HL-60 (cell line): Measurements from ENCODE around the gene ELOVL2.

Source experiments
- DNase-seq, 2 experiments: peaks; one replicate each; pipeline ENCODE4 v3.0.0-alpha.2; 2010 to 2020; ENCODE audit warnings: low read depth in 1 of 2, low spot score in 1 of 2
- H3K27ac ChIP-seq: fragments of 250-450 bp; sonication (Bioruptor Pico); replicated peaks from 2 replicates; pipeline ENCODE4 v1.5.1; 2020; ENCODE audit warnings: mild to moderate bottlenecking, moderate library complexity
- H3K27me3 ChIP-seq: fragments of 250-450 bp; sonication (Bioruptor Pico); 2 replicates; pipeline ENCODE4 v1.5.1; 2021; ENCODE audit warnings: mild to moderate bottlenecking, moderate library complexity; ENCODE audit not compliant: insufficient read depth, poor library complexity, severe bottlenecking
- H3K4me3 ChIP-seq: replicated peaks from 2 replicates; pipeline ENCODE4 v1.5.1; 2011; ENCODE audit warnings: mild to moderate bottlenecking, control low read depth, low read length; ENCODE audit not compliant: insufficient read depth
- CTCF ChIP-seq: IDR thresholded peaks from one replicate; pipeline ENCODE4 v1.5.1; 2011; ENCODE audit warnings: low read length, control low read depth, inconsistent platforms; ENCODE audit not compliant: insufficient read depth
- GABPA ChIP-seq: IDR thresholded peaks from 2 replicates; pipeline ENCODE4 v1.6.1; 2012; ENCODE audit warnings: low read depth
- POLR2AphosphoS5 ChIP-seq: IDR thresholded peaks from 2 replicates; pipeline ENCODE4 v1.6.1; 2012; ENCODE audit warnings: low read depth
- REST ChIP-seq: IDR thresholded peaks from 2 replicates; pipeline ENCODE4 v1.6.1; 2012; ENCODE audit warnings: low read depth; ENCODE audit not compliant: insufficient replicate concordance
- SPI1 ChIP-seq: IDR thresholded peaks from 2 replicates; pipeline ENCODE4 v1.6.1; 2012; ENCODE audit warnings: low read depth, mild to moderate bottlenecking, borderline replicate concordance

Gene ELOVL2

GRCh38 chr6:11015102-11015501, 29.0 kb downstream of the ELOVL2 start:
- Histone ChIP-seq H3K27ac (no peak overlapping the region), H3K27me3 (peaks cover 2% of the 10 kb centered on the region), H3K4me3 (no peak overlapping the region)
- TF ChIP-seq SPI1, result no peak
- DNase-seq, result no peak

- H3K27ac ChIP-seq, result no peak overlapping the region
- TF ChIP-seq CTCF (no peak), GABPA (no peak), POLR2AphosphoS5 (no peak), REST (no peak), SPI1 (no peak)
- no peak overlapping the region for H3K4me3 ChIP-seq
- DNase-seq, result no peak
- peaks cover 2% of the 10 kb centered on the region for H3K27me3 ChIP-seq
Observed at GRCh38 chr6:11013721-11014070, 30.4 kb downstream of the ELOVL2 start.

GRCh38 chr6:11012976-11013720, 31.0 kb downstream of the ELOVL2 start:
- no peak for TF ChIP-seq SPI1
- TF ChIP-seq REST, result no peak
- no peak for TF ChIP-seq POLR2AphosphoS5
- no peak for TF ChIP-seq CTCF
- no peak for TF ChIP-seq GABPA
- no peak for DNase-seq
- Histone ChIP-seq H3K27ac (no peak overlapping the region), H3K4me3 (no peak overlapping the region), H3K27me3 (peaks cover 2% of the 10 kb centered on the region)

- Histone ChIP-seq H3K4me3 (no peak overlapping the region), H3K27ac (no peak overlapping the region), H3K27me3 (peaks cover 2% of the 10 kb centered on the region)
- TF ChIP-seq SPI1 (no peak), POLR2AphosphoS5 (no peak)
- DNase-seq, result no peak
Observed at GRCh38 chr6:11012295-11012754, 31.8 kb downstream of the ELOVL2 start.

GRCh38 chr6:11011787-11012234, 32.3 kb downstream of the ELOVL2 start:
- DNase-seq, result no peak
- TF ChIP-seq CTCF (no peak), GABPA (no peak)
- Histone ChIP-seq H3K4me3 (no peak overlapping the region), H3K27me3 (peaks cover 2% of the 10 kb centered on the region), H3K27ac (no peak overlapping the region)
